ENCODE data around the gene STXBP2.

DNA sequence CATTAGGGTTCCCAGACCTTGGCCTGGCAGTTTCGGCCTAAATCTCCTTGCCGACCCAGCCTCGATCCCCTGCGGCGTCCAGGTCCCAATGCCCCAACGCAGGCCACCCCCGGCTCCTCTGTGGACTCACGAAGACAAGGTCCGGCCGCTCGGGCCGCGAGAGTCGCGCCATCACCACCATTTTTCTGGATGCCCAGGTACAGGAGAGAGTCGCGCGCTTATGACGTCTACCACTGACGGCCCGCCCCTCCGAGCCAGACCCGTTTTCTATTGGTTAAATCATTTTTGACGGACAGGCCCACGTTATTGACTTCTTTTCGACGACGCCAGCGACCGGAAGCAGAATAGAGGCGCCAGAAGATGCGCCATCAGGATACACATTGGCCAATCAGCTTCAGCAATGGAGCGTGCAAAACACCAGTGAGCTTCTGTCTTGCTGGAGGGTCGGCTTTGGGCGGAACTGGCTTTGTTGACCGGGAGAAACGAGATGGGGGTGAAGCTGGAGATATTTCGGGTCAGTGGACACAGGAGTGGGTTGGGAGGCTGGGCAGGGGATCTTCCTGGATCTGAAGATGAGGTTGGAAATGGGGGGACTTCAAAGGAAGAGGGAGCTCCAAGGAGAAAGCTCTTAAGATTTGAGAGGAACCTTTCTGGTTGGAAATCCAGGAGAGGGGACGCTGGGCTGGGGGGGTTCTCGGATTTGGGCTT lies 7.4 kb upstream of the STXBP2 start, which contains the start of the genes PET100 and XAB2:
- TF ChIP-seq, protein P1, sequence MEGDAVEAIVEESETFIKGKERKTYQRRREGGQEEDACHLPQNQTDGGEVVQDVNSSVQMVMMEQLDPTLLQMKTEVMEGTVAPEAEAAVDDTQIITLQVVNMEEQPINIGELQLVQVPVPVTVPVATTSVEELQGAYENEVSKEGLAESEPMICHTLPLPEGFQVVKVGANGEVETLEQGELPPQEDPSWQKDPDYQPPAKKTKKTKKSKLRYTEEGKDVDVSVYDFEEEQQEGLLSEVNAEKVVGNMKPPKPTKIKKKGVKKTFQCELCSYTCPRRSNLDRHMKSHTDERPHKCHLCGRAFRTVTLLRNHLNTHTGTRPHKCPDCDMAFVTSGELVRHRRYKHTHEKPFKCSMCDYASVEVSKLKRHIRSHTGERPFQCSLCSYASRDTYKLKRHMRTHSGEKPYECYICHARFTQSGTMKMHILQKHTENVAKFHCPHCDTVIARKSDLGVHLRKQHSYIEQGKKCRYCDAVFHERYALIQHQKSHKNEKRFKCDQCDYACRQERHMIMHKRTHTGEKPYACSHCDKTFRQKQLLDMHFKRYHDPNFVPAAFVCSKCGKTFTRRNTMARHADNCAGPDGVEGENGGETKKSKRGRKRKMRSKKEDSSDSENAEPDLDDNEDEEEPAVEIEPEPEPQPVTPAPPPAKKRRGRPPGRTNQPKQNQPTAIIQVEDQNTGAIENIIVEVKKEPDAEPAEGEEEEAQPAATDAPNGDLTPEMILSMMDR (conservative IDR thresholded peaks at IDR 0.05 in 1 of 2, IDR thresholded peaks at IDR 0.05 in 1 of 2; ENCODE audit: extremely low read depth in 1 of 2, insufficient read depth in 1 of 2, low read depth in 1 of 2, low read length in 2 of 2) = no peak
- no peak for TF ChIP-seq EZH2 (IDR thresholded peaks at IDR 0.05; ENCODE audit: borderline replicate concordance, low read length)
